Daoy (cell line): ENCODE data around the gene TBC1D10B. TPM values are rescaled to one million over a fixed set of nuclear protein-coding genes. Genes with fewer than 3 reads are reported as not detected.
A peak's percentile ranks its signal among the peaks of the same experiment; 100 is the strongest.

Experiments used
- DNase-seq: peaks from one replicate; pipeline ENCODE4 v3.0.0-alpha.2; 2015; ENCODE audit warnings: low read depth
- total RNA-seq: library from RNA; depleted of rRNA; stranded (reverse); fragments of >200 nt; shearing (Covaris generic); gene quantifications from 2 replicates; pipeline ENCODE4 v1.2.3, GENCODE V29; 2014; rRNA removed

TBC1D10B gene
- 26.2 and 27.1 TPM in 2 replicates for total RNA-seq

DNA sequence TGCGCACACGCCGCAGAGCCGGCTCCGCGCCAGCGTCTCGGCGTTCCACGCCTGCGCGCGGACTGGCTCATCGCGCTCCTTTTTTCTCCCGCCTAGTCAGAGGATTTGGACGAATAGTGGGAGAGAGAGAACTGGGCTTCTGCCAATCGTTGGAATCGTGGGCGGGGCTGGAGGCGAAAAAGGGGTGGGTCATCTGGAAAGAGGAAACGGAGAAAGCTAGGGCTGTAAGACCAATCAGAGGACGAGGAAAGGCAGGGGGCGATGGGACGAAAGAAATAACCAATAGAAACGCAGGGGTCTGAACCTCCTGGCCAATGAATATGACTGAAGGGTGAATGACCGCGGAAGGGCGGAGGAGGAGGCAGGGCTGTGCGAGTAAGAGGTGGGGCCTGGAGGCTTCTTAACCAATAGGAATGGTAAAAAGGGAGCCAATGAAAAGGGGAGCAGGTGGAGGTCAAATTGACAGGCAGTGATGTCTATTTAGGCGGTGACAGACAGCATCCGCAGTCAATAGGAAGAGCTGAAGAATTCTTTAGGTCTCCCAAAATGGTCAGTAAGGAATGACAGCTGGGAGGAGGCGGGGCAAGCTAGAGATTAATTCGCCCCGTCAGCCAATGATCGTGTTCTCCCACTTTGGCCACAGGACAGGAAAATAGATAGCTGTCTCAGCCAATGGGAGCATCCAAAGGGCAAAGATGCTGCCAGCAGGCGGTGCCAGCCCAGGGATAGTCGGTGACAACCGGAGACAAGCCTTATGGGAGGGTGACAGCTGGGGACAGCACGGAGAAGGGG is at the start of gene TBC1D10B:
Gene TBC1D10B (minus strand): TSS at position 39 of the 792 bp plus-strand sequence. CDS start 311 bp downstream, outside the sequence.
- DNase-seq = peak; percentile 98

GRCh38 chr16:30418350-30419181 is 48.3 kb upstream of the TBC1D10B start:
- DNase-seq = peak; percentile 17

DNA sequence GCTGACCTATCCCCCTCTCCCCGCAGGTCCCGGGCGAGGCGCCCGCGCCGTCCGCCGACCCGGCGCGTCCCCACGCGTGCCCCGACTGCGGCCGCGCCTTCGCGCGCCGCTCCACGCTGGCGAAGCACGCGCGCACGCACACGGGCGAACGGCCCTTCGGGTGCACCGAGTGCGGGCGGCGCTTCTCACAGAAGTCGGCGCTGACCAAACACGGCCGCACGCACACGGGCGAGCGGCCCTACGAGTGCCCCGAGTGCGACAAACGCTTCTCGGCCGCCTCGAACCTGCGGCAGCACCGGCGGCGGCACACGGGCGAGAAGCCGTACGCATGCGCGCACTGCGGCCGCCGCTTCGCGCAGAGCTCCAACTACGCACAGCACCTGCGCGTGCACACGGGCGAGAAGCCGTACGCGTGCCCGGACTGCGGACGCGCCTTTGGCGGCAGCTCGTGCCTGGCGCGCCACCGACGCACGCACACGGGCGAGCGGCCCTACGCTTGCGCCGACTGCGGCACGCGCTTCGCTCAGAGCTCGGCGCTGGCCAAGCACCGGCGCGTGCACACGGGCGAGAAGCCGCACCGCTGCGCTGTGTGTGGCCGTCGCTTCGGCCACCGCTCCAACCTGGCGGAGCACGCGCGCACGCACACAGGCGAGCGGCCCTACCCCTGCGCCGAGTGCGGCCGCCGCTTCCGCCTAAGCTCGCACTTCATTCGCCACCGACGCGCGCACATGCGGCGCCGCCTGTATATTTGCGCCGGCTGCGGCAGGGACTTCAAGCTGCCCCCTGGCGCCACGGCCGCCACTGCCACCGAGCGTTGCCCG is 47.4 kb upstream of the TBC1D10B start:
- peak; percentile 95 for DNase-seq

DNA sequence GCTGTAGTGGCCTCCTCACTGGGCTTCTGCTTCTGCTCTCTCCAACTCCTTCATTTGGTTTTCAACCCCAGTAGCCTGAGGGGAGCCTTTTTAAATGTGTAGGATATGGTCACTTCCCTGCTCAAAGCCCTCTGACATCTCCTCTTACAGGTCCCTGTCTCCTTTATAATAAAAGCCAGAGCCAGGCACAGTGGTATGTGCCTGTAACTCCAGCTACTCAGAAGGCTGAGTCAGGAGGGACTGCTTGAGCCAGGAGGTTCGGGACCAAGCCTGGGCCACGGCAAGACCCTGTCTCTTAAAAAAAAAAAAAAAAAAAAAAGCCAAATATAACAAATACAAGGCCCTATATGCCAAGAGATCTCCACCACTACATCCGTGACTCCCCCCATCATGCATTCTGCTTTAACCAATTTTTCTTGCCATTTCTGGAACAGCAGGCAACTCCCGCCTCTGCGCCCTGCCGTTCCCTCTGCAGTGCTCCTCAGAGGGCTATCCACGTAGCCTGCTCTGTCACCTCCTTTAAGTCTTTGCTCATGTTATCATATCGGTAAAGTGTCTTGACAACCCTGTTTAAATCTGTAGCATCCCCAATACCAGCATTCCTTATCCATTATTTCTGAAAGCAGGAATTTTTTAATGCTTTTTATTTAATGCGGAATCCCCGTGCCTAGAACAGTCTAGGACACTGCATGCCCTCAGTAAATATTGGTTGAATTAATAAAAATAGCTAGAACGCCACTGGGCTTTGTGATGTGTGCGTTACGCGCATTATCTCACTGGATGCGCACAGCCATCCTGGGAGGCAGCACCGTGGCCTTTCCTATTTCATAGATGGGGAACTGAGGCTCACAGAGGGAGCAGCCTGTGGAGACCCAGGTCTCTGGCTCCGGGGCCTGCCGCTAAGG is 46.6 kb upstream of the TBC1D10B start:
- DNase-seq = no peak

- no peak for DNase-seq
These were observed 45.8 kb upstream of the TBC1D10B start for GRCh38 chr16:30416047-30416603.

DNA sequence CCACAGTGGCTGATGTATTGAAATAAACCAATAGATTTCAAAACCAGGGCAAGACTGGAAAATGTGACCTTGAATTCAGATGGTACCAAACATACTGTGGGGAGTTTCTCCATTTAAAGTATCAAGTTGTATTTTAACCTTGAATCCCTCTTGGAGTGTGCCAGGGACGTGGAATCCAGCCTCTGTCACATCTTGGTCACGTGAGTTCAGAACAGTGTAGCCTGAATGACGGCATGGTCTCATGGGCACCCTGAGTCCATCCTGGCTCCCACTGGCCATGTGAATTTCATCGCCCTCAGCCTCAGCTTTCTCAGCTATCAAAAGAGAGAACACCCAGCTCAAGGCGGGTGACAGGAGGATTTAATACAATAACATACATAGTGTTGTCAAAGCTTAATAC is 43.9 kb upstream of the TBC1D10B start:
- no peak for DNase-seq

GRCh38 chr16:30413112-30413806 is 43.0 kb upstream of the TBC1D10B start:
- no peak for DNase-seq

DNA sequence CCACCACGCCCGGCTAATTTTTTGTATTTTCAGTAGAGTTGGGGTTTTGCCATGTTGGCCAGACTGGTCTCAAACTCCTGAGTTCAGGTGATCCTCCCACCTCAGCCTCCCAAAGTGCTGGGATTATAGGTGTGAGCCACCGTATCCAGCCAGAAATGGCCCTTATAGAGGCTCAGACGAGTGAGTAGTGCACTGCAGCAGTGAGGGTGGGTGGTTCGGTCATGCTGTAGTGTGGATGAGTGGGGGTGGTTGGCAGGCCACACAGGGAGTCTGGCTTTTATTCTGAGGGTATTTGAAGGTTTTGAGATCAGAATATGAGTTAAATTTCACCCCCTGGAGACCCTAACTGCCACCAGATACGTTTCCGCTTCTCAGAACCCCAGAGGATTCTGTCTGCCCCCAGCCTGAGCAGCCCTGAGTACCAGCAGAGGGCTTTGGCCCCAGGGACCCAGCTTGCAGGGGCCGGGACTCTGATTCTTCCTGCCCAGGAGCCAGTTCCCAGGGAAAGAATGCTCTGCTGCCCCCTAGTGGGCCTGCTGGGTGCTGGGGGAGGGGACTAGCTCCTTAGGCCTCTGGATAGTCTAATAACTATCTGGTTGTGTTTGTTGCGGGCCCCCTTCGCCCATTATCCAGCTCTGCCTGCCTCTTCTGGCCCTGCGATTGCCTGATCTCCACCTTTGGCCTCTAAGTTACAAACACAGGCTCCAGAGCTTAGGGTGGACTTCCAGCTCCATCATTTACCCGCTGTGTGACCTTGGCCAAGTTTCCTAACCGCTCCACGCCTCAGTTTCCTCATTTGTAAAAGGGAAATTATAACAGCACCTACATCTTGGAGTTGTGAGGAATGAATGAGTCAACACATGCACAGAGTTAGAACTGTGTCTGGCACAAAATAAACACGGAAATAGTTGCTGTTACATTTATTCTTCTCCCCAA is 39.1 kb upstream of the TBC1D10B start:
- peak; percentile 83 for DNase-seq

DNA sequence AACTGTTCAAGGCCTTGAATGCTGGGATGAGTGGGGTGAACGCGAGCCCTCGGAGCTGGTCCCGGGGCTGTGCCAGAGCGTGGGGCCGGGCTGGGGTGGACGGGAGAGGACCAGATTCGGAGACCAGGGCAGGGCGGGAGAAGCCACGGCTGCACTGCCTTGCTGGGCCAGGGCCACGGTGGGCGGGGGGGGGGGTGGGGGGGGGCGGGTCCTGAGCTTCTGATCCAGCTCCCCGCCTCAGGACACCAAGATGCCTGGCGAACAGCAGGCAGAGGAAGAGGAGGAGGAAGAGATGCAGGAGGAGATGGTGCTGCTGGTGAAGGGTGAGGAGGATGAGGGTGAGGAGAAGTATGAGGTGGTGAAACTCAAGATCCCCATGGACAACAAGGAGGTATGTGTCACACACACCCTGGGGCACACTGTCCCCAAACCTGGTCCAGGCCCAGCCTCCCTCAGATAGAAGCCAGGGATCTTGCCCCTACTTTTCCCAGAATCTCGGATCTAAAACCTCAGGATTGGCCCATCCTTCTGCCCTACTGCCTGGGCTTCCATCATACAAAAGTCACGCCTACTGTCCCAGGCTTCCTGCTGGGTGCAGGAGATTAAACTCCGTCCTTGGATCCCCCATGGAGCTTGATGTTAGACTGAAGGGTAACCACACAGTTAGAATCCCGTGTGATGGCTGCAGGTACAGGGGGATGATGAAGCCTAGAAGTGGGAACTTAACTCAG is 37.7 kb upstream of the TBC1D10B start:
- DNase-seq = peak; percentile 23

- peak; percentile 87 for DNase-seq
These were observed 37.0 kb upstream of the TBC1D10B start, which contains the start of gene ZNF771 for GRCh38 chr16:30407102-30407803. Gene ZNF771 (plus strand): TSS chr16:30407606. CDS start chr16:30408054, 448 bp downstream.

DNA sequence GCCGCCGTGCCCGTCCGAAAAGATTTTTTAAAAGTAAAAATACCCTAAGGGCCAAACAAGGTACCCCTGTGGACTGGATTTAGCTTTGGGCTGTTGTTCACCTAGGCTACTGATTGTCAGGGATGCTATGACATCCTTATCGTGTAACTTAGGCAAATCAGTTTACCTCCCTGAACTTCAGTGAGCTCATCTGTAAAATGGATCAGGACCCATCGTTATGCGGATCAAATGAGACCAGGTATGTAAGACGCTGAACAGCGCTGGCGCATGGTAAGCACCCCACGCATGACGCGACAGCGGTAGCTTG is 36.5 kb upstream of the TBC1D10B start:
- DNase-seq = no peak

DNA sequence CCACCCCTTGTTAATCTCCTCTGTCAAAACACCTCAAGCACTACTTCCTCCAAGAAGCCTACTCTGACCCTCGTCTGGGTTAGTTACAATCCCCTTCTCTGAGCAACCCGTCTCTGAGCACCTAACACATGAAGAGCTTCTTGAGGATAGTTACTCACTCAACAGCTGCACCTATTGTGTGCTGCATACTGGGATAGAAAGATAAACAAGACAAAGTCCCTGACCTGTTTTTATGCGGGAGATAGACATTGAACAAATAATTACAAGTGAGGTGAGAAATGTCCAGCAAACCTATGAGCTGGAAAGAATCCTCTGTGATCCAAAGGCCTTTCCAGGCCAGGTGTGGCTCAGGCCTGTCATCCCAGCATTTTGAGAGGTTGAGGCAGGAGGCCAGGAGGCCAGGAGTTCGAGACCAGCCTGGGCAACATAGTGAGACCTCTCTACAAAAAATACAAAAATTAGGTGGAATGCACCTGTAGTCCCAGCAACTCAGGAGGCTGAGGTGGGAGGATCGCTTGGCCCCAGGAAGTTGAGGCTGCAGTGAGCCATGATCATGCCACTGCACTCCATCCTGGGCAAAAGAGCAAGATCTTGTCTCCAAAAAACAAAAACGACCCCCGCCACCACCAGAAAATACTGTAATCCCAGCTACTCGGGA is 31.6 kb upstream of the TBC1D10B start:
- no peak for DNase-seq

GRCh38 chr16:30399435-30400186 is 29.3 kb upstream of the TBC1D10B start:
- no peak for DNase-seq

DNA sequence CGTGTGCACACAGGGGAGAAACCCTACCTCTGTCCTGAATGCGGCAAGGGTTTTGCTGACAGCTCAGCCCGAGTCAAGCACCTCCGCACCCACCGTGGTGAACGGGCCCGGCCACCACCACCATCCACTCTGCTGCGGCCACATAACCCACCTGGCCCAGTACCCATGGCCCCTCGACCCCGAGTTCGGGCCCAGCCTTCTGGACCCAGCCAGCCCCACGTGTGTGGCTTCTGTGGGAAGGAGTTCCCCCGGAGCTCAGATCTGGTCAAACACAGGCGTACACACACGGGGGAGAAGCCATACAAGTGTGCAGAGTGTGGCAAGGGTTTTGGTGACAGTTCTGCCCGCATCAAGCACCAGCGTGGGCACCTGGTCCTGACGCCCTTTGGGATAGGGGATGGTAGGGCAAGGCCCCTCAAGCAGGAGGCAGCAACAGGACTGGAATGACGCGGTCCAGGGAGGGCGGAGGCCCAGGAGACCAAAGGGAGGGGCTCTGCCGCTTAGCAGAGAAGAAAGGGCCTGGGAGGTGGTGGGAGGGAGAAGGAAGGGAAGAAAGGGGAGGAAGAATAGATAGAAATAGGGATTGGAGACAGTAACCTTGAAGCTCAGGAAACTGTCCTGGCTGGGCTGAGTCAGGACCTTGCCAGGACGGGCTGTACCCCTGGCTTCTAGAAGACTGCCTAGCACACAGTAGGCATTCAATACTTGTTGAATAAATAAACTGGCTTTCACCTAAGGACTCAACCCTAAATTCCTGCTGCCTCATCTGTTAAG is 28.6 kb upstream of the TBC1D10B start:
- DNase-seq = no peak
